ENCODE results near the gene XAGE3.
"Not testable (repeated sequence)": the region's sequence is repeated elsewhere in the genome, so short reads cannot be mapped to it uniquely, and the experiment has no call there.

XAGE3 gene

GRCh38 chrX:52867610-52868348, at the start of gene XAGE3:
Gene XAGE3 (minus strand): TSS chrX:52868083. CDS start chrX:52867133, 950 bp downstream.
- no peak for DNase-seq (ENCODE audit: low read depth in 2 of 2)

GRCh38 chrX:52914704-52915103, 46.8 kb upstream of the XAGE3 start:
- not testable (repeated sequence) for DNase-seq (ENCODE audit: low read depth in 2 of 2)

GRCh38 chrX:52913681-52914080, 45.8 kb upstream of the XAGE3 start:
- DNase-seq (ENCODE audit: low read depth in 2 of 2) = not testable (repeated sequence)

GRCh38 chrX:52909313-52909969, 41.6 kb upstream of the XAGE3 start:
- DNase-seq (ENCODE audit: low read depth in 2 of 2) = not testable (repeated sequence)

GRCh38 chrX:52907900-52908299, 40.0 kb upstream of the XAGE3 start:
- DNase-seq (ENCODE audit: low read depth in 2 of 2) = not testable (repeated sequence)

- DNase-seq (ENCODE audit: low read depth in 2 of 2) = not testable (repeated sequence)
These were observed 39.3 kb upstream of the XAGE3 start for GRCh38 chrX:52907137-52907536.

GRCh38 chrX:52906072-52906471, 38.2 kb upstream of the XAGE3 start:
- DNase-seq (ENCODE audit: low read depth in 2 of 2) = not testable (repeated sequence)

- DNase-seq (ENCODE audit: low read depth in 2 of 2) = not testable (repeated sequence)
These were observed 37.6 kb upstream of the XAGE3 start for GRCh38 chrX:52905531-52905930.

GRCh38 chrX:52896855-52897709, 29.2 kb upstream of the XAGE3 start, which contains the start of gene FAM156B:
Gene FAM156B (plus strand): TSS chrX:52897330. CDS start chrX:52907226, 9,896 bp downstream.
- DNase-seq (ENCODE audit: low read depth in 2 of 2) = not testable (repeated sequence)

- DNase-seq (ENCODE audit: low read depth in 2 of 2) = not testable (repeated sequence)
These were observed 28.6 kb upstream of the XAGE3 start for GRCh38 chrX:52896438-52896837.

GRCh38 chrX:52888090-52888489, 20.2 kb upstream of the XAGE3 start:
- DNase-seq (ENCODE audit: low read depth in 2 of 2) = not testable (repeated sequence)

- not testable (repeated sequence) for DNase-seq (ENCODE audit: low read depth in 2 of 2)
These were observed 19.6 kb upstream of the XAGE3 start for GRCh38 chrX:52887459-52887858.

- DNase-seq (ENCODE audit: low read depth in 2 of 2) = not testable (repeated sequence)
These were observed 8.5 kb upstream of the XAGE3 start for GRCh38 chrX:52876386-52876785.

- not testable (repeated sequence) for DNase-seq (ENCODE audit: low read depth in 2 of 2)
These were observed 7.6 kb upstream of the XAGE3 start for GRCh38 chrX:52875436-52875835.

- no peak for DNase-seq (ENCODE audit: low read depth in 2 of 2)
These were observed 6.8 kb upstream of the XAGE3 start for GRCh38 chrX:52874661-52875060.

GRCh38 chrX:52873825-52874224, 5.9 kb upstream of the XAGE3 start:
- DNase-seq (ENCODE audit: low read depth in 2 of 2) = not testable (repeated sequence)

GRCh38 chrX:52870046-52870445, 2.2 kb upstream of the XAGE3 start:
- DNase-seq (ENCODE audit: low read depth in 2 of 2) = no peak

- DNase-seq (ENCODE audit: low read depth in 2 of 2) = no peak
These were observed 2.4 kb downstream of the XAGE3 start for GRCh38 chrX:52865343-52865998.

- not testable (repeated sequence) for DNase-seq (ENCODE audit: low read depth in 2 of 2)
These were observed 10.8 kb downstream of the XAGE3 start for GRCh38 chrX:52856991-52857525.

GRCh38 chrX:52852110-52852860, 15.6 kb downstream of the XAGE3 start:
- no peak for DNase-seq (ENCODE audit: low read depth in 2 of 2)
